ENCODE data around the gene CAP2.

DNA sequence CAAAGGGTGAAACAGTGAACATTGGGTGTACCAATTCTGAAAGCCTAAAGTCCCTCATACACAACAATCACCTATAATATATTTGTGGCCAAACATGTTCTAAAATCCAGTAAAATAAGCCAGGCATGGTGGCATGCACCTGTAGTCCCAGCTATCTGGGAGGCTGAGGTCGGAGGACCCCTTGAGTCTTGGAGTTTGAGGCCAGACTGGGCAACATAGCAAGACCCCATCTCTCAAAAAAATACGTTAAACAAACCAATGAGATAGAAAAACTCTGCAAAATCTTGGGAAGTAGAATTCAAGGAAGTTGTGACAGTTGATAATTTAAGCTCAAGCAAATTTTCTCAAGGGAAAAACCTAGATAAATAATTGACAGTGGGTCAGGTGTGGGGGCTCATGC is 92.6 kb downstream of the CAP2 start:
- TF ChIP-seq SUZ12 (IDR thresholded peaks at IDR 0.05; ENCODE audit: extremely low read depth, insufficient read depth, insufficient read length) (no peak), YY1 (IDR thresholded peaks at IDR 0.05; ENCODE audit: insufficient read depth, insufficient read length) (no peak), ZNF274 (IDR thresholded peaks at IDR 0.05; ENCODE audit: low read depth, low read length) (no peak)
